Measurements from ENCODE around the gene FAM186B.
"Not testable (repeated sequence)": the region's sequence is repeated elsewhere in the genome, so short reads cannot be mapped to it uniquely, and the experiment has no call there.

Gene FAM186B

GRCh38 chr12:49621651-49622500 is 16.4 kb upstream of the FAM186B start:
- DNase-seq (ENCODE audit: low read depth), result no peak
- TF ChIP-seq, protein P1, sequence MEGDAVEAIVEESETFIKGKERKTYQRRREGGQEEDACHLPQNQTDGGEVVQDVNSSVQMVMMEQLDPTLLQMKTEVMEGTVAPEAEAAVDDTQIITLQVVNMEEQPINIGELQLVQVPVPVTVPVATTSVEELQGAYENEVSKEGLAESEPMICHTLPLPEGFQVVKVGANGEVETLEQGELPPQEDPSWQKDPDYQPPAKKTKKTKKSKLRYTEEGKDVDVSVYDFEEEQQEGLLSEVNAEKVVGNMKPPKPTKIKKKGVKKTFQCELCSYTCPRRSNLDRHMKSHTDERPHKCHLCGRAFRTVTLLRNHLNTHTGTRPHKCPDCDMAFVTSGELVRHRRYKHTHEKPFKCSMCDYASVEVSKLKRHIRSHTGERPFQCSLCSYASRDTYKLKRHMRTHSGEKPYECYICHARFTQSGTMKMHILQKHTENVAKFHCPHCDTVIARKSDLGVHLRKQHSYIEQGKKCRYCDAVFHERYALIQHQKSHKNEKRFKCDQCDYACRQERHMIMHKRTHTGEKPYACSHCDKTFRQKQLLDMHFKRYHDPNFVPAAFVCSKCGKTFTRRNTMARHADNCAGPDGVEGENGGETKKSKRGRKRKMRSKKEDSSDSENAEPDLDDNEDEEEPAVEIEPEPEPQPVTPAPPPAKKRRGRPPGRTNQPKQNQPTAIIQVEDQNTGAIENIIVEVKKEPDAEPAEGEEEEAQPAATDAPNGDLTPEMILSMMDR (IDR thresholded peaks at IDR 0.05; ENCODE audit: control insufficient read depth, insufficient read depth, low read depth, low read length, missing control alignments), result no peak
- peak overlapping the region; percentile 55 for H3K4me3 ChIP-seq (ENCODE audit: control insufficient read depth, low read depth, low read length)

- no peak overlapping the region for H3K4me3 ChIP-seq (ENCODE audit: control insufficient read depth, low read depth, low read length)
- TF ChIP-seq, protein P1 (IDR thresholded peaks at IDR 0.05; ENCODE audit: control insufficient read depth, insufficient read depth, low read depth, low read length, missing control alignments), result no peak
- DNase-seq (ENCODE audit: low read depth), result no peak
These were observed 13.8 kb upstream of the FAM186B start for GRCh38 chr12:49619286-49619685.

DNA sequence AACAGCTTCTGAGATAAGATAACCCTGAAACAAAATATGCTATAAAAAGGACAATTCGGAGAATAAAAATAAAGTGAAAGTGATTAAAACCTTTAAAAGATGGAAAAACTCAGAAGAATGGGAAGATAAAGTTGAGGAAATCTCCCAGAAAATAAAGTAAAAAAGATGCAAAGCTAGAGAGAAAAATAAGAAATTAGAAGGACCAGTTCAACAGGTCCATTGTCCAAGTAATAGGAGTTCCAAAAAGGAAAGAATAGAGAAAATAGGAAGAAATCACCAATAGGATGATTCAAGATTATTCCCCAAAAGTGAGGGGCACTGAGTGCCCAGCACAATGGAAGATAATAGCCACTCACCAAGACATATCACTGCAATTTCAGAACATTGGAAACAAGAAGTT is 13.1 kb upstream of the FAM186B start:
- TF ChIP-seq, protein P1 (IDR thresholded peaks at IDR 0.05; ENCODE audit: control insufficient read depth, insufficient read depth, low read depth, low read length, missing control alignments), result no peak
- no peak overlapping the region for H3K4me3 ChIP-seq (ENCODE audit: control insufficient read depth, low read depth, low read length)
- DNase-seq (ENCODE audit: low read depth), result no peak

DNA sequence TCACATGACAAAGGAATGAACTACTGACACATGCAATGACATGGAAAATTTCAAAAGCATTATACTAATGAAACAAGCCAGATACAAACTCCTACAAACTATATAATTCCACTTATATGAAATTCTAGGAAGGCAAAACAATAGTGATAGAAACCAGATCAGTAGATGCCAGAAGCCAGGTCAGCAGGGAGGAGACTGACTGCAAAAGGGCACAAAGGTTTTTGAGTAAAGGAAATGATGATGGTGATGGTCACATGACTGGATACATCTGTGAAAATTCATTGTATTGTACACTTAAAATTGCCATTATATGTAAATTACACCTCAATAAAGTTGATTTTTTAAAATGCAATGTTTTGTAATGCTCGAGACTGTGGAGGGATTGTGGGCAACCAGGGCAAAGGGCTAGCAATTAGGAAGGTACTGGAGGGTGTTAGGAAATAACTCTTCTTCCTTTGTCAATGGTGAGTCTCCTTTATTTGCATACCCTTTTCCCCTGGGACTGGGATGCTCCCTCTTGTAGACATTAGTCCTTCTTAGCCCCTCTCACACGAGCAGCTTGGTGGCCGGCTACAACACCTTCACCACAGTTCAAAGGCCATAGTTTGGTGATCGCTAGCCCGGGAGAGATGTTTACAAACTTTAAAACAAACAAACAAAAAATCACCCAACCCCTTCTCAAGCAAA is 11.2 kb upstream of the FAM186B start:
- H3K4me3 ChIP-seq (ENCODE audit: control insufficient read depth, low read depth, low read length), result no peak overlapping the region
- DNase-seq (ENCODE audit: low read depth), result no peak
- TF ChIP-seq, protein P1 (IDR thresholded peaks at IDR 0.05; ENCODE audit: control insufficient read depth, insufficient read depth, low read depth, low read length, missing control alignments), result no peak

GRCh38 chr12:49615725-49616124 is 10.3 kb upstream of the FAM186B start:
- TF ChIP-seq, protein P1 (IDR thresholded peaks at IDR 0.05; ENCODE audit: control insufficient read depth, insufficient read depth, low read depth, low read length, missing control alignments), result no peak
- no peak for DNase-seq (ENCODE audit: low read depth)
- no peak overlapping the region for H3K4me3 ChIP-seq (ENCODE audit: control insufficient read depth, low read depth, low read length)

DNA sequence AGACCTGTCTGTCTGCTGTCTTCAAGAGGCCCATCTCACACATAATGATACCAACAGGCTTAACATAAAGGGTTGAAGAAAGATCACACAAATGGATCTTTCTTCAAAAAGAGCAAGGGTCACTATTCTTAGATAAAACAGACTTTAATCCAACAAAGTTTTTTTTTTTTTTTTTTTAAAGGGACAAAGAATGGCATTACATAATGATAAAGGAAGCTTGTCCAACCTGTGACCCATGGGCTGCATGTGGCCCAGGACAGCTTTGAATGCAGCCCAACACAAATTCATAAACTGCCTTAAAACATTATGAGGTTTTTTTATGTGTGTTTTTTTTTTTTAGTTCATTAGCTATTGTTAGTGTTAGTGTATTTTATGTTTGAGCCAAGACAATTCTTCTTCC is 6.8 kb upstream of the FAM186B start:
- TF ChIP-seq, protein P1 (IDR thresholded peaks at IDR 0.05; ENCODE audit: control insufficient read depth, insufficient read depth, low read depth, low read length, missing control alignments), result no peak
- DNase-seq (ENCODE audit: low read depth), result no peak

GRCh38 chr12:49610785-49611184 is 5.3 kb upstream of the FAM186B start:
- DNase-seq (ENCODE audit: low read depth); H3K4me3 ChIP-seq (ENCODE audit: control insufficient read depth, low read depth, low read length): not testable (repeated sequence)

More for the DNA sequence above, 6.8 kb upstream of the FAM186B start:
- H3K4me3 ChIP-seq (ENCODE audit: control insufficient read depth, low read depth, low read length), result no peak overlapping the region

Data from AG09309 (cell line).